ENCODE measurements around the gene PIM2. TPM values are rescaled to one million over a fixed set of nuclear protein-coding genes. Genes with fewer than 3 reads are reported as not detected.

Gene PIM2
- total and polyA plus RNA-seq, 8 donors: 1.3 to 8.6 (median 2.9) TPM

DNA sequence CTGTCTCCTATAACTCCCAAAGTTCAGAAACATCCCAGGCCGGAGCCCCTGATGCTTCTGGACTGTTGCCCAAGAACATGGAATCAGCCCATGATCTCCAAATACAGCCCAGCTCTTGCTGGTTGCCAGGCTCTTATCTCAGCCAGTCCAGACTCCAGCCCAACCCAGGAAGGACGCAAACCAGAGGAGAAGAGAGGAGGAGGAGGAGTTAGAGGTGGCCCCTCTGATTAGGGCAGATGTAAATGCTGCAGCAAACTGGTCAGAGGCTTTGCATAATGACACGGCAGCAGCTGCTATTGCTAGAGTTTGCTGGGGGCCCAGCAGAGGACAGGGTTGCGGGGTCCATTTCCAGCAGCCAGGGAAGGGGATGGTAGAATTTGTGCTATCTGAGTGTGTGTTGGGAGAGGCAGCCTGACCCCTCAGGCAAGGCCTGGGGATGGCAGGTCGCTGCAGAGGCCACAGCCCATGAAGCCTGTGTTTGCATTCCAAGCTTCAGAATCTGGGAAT, 42.8 kb upstream of the PIM2 start:
- DNase-seq (no peak), FAIRE-seq (no peak)
- no peak overlapping the region for H3K27ac ChIP-seq

DNA sequence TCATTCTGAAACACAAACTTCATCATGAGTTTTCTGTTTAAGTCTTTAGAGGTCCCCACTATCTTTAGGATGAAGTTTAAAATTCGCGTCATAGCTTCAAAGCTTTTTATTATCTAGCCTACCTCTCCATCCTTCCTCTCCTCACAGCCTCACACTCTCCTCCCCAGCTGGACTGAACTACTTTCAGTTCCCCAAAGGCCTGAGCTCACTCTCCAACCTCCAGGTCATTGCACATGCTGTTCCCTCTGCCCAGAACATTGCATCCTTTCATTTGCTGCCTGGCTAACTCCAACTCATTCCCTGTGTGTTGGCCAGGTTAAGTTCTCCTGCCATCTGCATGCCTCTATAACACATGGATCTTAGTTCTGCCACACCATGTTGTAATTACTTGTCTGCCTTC, 41.5 kb upstream of the PIM2 start:
- 79 to 90% methylated on average over 2 of the region's 2 CpGs for WGBS, 2 donors
- DNase-seq (no peak), FAIRE-seq (no peak), ATAC-seq (no peak)
- Histone ChIP-seq H3K4me3 (no peak overlapping the region), H3K4me1 (no peaks in the 10 kb centered on the region), H3K9me3 (no peaks in the 10 kb centered on the region), H3K27me3 (no peaks in the 10 kb centered on the region), H3K27ac (no peak overlapping the region), H3K36me3 (no peaks in the 10 kb centered on the region)
- TF ChIP-seq, protein P1, sequence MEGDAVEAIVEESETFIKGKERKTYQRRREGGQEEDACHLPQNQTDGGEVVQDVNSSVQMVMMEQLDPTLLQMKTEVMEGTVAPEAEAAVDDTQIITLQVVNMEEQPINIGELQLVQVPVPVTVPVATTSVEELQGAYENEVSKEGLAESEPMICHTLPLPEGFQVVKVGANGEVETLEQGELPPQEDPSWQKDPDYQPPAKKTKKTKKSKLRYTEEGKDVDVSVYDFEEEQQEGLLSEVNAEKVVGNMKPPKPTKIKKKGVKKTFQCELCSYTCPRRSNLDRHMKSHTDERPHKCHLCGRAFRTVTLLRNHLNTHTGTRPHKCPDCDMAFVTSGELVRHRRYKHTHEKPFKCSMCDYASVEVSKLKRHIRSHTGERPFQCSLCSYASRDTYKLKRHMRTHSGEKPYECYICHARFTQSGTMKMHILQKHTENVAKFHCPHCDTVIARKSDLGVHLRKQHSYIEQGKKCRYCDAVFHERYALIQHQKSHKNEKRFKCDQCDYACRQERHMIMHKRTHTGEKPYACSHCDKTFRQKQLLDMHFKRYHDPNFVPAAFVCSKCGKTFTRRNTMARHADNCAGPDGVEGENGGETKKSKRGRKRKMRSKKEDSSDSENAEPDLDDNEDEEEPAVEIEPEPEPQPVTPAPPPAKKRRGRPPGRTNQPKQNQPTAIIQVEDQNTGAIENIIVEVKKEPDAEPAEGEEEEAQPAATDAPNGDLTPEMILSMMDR (IDR thresholded peaks at IDR 0.05): no peak
- intact Hi-C loops (cut with DNase I): no loop called here

More for the DNA sequence above, 42.8 kb upstream of the PIM2 start:
- intact Hi-C loops (cut with DNase I): no loop called here
- TF ChIP-seq, protein P1 (IDR thresholded peaks at IDR 0.05): no peak
- WGBS, 2 donors: 39 to 47% methylated on average over 5 of the region's 5 CpGs
- Histone ChIP-seq H3K4me3 (no peak overlapping the region), H3K27me3 (no peaks in the 10 kb centered on the region), H3K9me3 (no peaks in the 10 kb centered on the region), H3K4me1 (no peaks in the 10 kb centered on the region), H3K36me3 (no peaks in the 10 kb centered on the region)
- ATAC-seq: no peak

DNA sequence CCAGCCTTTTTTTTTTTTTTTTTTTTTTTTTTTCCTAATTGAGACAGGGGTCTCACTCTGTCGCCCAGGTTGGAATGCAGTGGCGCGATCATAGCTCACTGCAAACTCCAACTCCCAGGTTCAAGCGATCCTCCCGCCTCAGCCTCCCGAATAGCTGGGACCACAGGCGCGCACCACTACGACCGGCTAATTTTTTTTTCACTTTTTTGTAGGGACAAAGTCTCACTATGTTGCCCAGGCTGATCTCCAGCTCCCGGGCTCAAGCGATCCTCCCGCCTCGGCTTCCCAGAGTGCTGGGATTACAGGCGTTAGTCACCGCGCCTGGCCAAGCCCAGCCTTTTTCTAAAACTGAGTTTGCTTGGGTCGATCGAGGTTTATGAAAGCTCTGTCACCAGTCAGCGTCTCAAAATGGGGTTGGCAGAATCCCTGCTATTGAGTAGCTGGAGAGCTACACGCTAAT, 39.8 kb upstream of the PIM2 start:
- Histone ChIP-seq H3K27ac (peak overlapping the region; percentile 63 to 97 (median 91)), H3K4me1 (peaks cover 0 to 4% (median 0%) of the 10 kb centered on the region in 3 donors), H3K4me3 (peak overlapping the region in 3 of 4 donors; percentile 18 to 60 (median 55)), H3K9me3 (no peaks in the 10 kb centered on the region), H3K27me3 (no peaks in the 10 kb centered on the region), H3K36me3 (no peaks in the 10 kb centered on the region)
- TF ChIP-seq, protein P1 (IDR thresholded peaks at IDR 0.05): no peak
- intact Hi-C loops (cut with DNase I): no loop called here
- FAIRE-seq (no peak), ATAC-seq (peak; percentile 3 to 8 (median 4)), DNase-seq (peak in 4 of 6 donors; percentile 33 to 59 (median 46))
- WGBS, 2 donors: 1 to 36% methylated on average over 21 of the region's 21 CpGs

DNA sequence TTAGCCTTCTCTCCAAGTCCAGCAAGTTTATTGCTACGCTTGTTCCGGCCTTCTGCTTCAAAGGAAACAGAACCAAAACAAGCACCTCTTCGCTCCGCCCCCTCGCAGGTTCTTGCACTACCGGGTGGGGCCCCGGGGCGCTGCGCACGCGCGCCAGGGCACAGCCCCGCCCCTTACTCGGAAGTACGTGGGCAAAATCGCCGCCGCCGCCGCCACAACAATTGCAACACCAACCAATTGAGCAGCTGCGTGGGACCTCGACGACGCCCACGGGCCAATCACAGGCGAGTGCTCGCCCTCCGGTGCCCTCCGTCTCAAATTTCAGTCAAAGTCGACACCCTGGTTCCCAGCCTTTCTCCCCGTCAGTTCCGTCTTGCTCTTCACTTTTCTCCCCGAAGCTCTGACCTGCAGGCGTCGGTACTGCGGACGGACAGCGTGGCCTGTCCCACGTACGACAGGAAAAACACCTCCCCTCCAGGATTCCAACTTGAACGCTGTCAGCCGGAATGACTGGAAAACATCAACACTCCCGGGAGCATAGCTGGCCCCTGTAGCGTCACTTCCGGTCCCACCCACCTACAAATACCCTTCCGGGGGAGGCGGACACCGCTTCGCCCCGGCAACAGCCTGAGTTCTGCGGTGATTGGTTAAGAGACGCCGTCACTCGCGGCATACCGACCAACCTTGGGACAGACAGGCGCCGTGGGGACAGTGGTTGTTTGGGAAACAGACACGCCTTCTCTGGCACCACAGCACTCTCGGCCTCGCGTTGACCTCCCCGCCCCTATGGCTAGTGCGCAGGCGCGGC, 39.2 kb upstream of the PIM2 start:
- H3K27ac ChIP-seq: peak overlapping the region; percentile 90 to 97 (median 92)
- peaks cover 0 to 4% (median 0%) of the 10 kb centered on the region in 3 donors for H3K4me1 ChIP-seq
- TF ChIP-seq, protein P1 (IDR thresholded peaks at IDR 0.05): no peak
- H3K9me3 ChIP-seq: no peaks in the 10 kb centered on the region
- ATAC-seq: peak; percentile 87 to 96 (median 92)
- no peaks in the 10 kb centered on the region for H3K36me3 ChIP-seq
- no peaks in the 10 kb centered on the region for H3K27me3 ChIP-seq
- peak; percentile 91 to 98 (median 96) for DNase-seq
- peak; percentile 96 for FAIRE-seq
- intact Hi-C loops (cut with DNase I): no loop called here
- H3K4me3 ChIP-seq: peak overlapping the region; percentile 28 to 60 (median 50)
- WGBS, 2 donors: 0 to 35% methylated on average over 66 of the region's 66 CpGs

Data from pancreas (tissue), 10 donors.